MM.1S (cell line): ENCODE measurements around the gene ZFAND2A.
A peak's percentile ranks its signal among the peaks of the same experiment; 100 is the strongest.
"Not testable (repeated sequence)": the region's sequence is repeated elsewhere in the genome, so short reads cannot be mapped to it uniquely, and the experiment has no call there.

ENCODE experiments used
- DNase-seq: peaks from one replicate; pipeline ENCODE4 v3.0.0-alpha.2; 2015
- H2AFZ ChIP-seq: fragments of 300-600 bp; sonication (generic); 2 replicates; pipeline ENCODE4 v1.6.0; 2016; ENCODE audit warnings: antibody characterized with exemption, low read length
- H3F3A ChIP-seq: fragments of 300-600 bp; sonication (generic); 2 replicates; pipeline ENCODE4 v1.6.1; 2016; ENCODE audit warnings: mild to moderate bottlenecking, antibody characterized with exemption, low read length, moderate library complexity, mixed read lengths; ENCODE audit not compliant: insufficient read depth
- H3K27ac ChIP-seq: fragments of 300-600 bp; sonication (generic); 2 replicates; pipeline ENCODE4 v1.5.1; 2016; ENCODE audit warnings: mild to moderate bottlenecking, low read length
- H3K27me3 ChIP-seq: fragments of 300-600 bp; sonication (generic); replicated peaks from 2 replicates; pipeline ENCODE4 v1.6.0; 2016; ENCODE audit warnings: low read length; ENCODE audit not compliant: insufficient read depth
- H3K36me3 ChIP-seq: fragments of 300-600 bp; sonication (generic); replicated peaks from 2 replicates; pipeline ENCODE4 v1.6.1; 2016; ENCODE audit warnings: mild to moderate bottlenecking, low read length, mixed read lengths; ENCODE audit not compliant: insufficient read depth
- H3K4me1 ChIP-seq: fragments of 300-600 bp; sonication (generic); 2 replicates; pipeline ENCODE4 v1.6.1; 2016; ENCODE audit warnings: low read length, mixed read lengths
- H3K4me2 ChIP-seq: fragments of 300-600 bp; sonication (generic); 2 replicates; pipeline ENCODE4 v1.6.0; 2016; ENCODE audit warnings: low read depth, low read length
- H3K4me3 ChIP-seq: fragments of 300-600 bp; sonication (generic); 2 replicates; pipeline ENCODE4 v1.5.1; 2016; ENCODE audit warnings: low read length, mixed read lengths
- H3K79me2 ChIP-seq: fragments of 300-600 bp; sonication (generic); 2 replicates; pipeline ENCODE4 v1.6.1; 2016; ENCODE audit warnings: mixed run types, low read length, mixed read lengths
- H3K9ac ChIP-seq: fragments of 300-600 bp; sonication (generic); 2 replicates; pipeline ENCODE4 v1.6.1; 2016; ENCODE audit warnings: low read length, mixed read lengths
- H3K9me2 ChIP-seq: fragments of 300-600 bp; sonication (generic); replicated peaks from 2 replicates; pipeline ENCODE4 v1.6.1; 2016; ENCODE audit warnings: mild to moderate bottlenecking, low read length, mixed read lengths; ENCODE audit not compliant: insufficient read depth
- H3K9me3 ChIP-seq: fragments of 300-600 bp; sonication (generic); replicated peaks from 2 replicates; pipeline ENCODE4 v1.6.1; 2016; ENCODE audit warnings: mild to moderate bottlenecking, low read length, mixed read lengths; ENCODE audit not compliant: insufficient read depth
- H4K20me1 ChIP-seq: fragments of 300-600 bp; sonication (generic); 2 replicates; pipeline ENCODE4 v1.6.1; 2016; ENCODE audit warnings: mild to moderate bottlenecking, low read length, moderate library complexity, mixed read lengths; ENCODE audit not compliant: insufficient read depth
- EZH2 ChIP-seq: fragments of 300-600 bp; sonication (generic); optimal IDR thresholded peaks from 2 replicates; pipeline ENCODE3; 2017; ENCODE audit warnings: low read depth, mild to moderate bottlenecking, antibody characterized with exemption, low read length, mixed read lengths
- EZH2phosphoT487 ChIP-seq: fragments of 300-600 bp; sonication (generic); IDR thresholded peaks from 2 replicates; pipeline ENCODE4 v1.6.1; 2018; ENCODE audit warnings: antibody characterized with exemption, low read length
- TF ChIP-seq, protein P1 (sequence below): fragments of 300-600 bp; sonication (generic); IDR thresholded peaks from 2 replicates; pipeline ENCODE4 v1.5.1; 2016; ENCODE audit warnings: antibody characterized with exemption, low read length, mixed read lengths

Gene ZFAND2A

DNA sequence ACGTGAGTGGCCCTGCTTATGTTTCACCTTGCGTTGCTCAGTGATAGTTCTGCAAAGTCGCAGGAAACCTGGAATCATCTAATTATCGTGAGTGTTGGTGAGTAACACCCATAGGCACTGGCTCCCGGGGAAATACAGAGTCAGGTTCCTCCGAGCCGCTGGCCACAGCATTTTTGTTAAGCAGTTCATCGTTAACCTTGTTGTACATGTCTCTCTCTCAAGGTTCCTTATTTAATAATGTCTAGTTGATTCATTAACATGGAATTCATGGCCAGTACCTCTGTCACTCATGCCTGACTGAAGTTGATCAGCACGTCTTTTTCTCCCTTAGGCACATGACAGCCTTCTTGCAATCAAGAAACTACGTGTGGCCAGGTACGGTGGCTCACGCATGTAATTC, 3.1 kb upstream of the ZFAND2A start:
- Histone ChIP-seq H3K27me3 (no peaks in the 10 kb centered on the region), H3K27ac (no peak overlapping the region), H3K9me2 (no peaks in the 10 kb centered on the region), H3K9ac (no peak overlapping the region), H2AFZ (no peak overlapping the region), H3K36me3 (no peaks in the 10 kb centered on the region), H3K4me1 (peaks cover 3% of the 10 kb centered on the region; the same call in 1 of the 2 replicates), H3F3A (no peaks in the 10 kb centered on the region), H3K4me3 (no peak overlapping the region), H3K4me2 (no peak overlapping the region), H4K20me1 (no peaks in the 10 kb centered on the region), H3K9me3 (no peaks in the 10 kb centered on the region), H3K79me2 (peaks cover 25% of the 10 kb centered on the region)
- DNase-seq, result no peak
- TF ChIP-seq EZH2 (no peak), EZH2phosphoT487 (no peak)

GRCh38 chr7:1160670-1161021, 650 bp upstream of the ZFAND2A start:
- peak overlapping the region; percentile 35 for H2AFZ ChIP-seq
- H3K79me2 ChIP-seq, result peaks cover 45% of the 10 kb centered on the region
- no peaks in the 10 kb centered on the region for H3F3A ChIP-seq
- no peaks in the 10 kb centered on the region; the same call in none of the 2 replicates for H3K36me3 ChIP-seq
- no peaks in the 10 kb centered on the region for H3K9me2 ChIP-seq
- DNase-seq, result peak; percentile 13
- no peaks in the 10 kb centered on the region for H3K27me3 ChIP-seq
- H3K27ac ChIP-seq, result peak overlapping the region; percentile 75
- H4K20me1 ChIP-seq, result no peaks in the 10 kb centered on the region
- H3K4me1 ChIP-seq, result peaks cover 3% of the 10 kb centered on the region; the same call in 1 of the 2 replicates
- H3K4me2 ChIP-seq, result peak overlapping the region; percentile 88
- no peaks in the 10 kb centered on the region for H3K9me3 ChIP-seq
- peak overlapping the region; percentile 86 for H3K4me3 ChIP-seq
- H3K9ac ChIP-seq, result peak overlapping the region; percentile 100
- no peak for TF ChIP-seq EZH2

DNA sequence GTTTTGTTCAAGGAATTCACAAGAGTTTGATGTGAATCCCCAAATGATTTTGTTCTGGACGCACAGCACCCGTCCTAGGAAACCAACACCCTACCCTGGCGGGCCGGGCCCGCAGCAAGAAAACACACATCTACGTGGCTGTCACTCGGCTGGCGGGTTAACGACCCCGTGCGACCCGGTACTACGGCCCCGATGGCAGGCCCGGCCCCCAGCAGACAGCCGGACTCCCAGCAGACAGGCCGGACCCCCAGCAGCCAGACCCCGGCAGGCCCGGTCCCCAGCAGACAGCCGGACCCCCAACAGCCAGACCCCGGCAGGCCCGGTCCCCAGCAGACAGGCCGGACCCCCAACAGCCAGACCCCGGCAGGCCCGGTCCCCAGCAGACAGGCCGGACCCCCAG, 765 bp downstream of the ZFAND2A start:
- H3K27ac ChIP-seq, H3K36me3 ChIP-seq: not testable (repeated sequence)

DNA sequence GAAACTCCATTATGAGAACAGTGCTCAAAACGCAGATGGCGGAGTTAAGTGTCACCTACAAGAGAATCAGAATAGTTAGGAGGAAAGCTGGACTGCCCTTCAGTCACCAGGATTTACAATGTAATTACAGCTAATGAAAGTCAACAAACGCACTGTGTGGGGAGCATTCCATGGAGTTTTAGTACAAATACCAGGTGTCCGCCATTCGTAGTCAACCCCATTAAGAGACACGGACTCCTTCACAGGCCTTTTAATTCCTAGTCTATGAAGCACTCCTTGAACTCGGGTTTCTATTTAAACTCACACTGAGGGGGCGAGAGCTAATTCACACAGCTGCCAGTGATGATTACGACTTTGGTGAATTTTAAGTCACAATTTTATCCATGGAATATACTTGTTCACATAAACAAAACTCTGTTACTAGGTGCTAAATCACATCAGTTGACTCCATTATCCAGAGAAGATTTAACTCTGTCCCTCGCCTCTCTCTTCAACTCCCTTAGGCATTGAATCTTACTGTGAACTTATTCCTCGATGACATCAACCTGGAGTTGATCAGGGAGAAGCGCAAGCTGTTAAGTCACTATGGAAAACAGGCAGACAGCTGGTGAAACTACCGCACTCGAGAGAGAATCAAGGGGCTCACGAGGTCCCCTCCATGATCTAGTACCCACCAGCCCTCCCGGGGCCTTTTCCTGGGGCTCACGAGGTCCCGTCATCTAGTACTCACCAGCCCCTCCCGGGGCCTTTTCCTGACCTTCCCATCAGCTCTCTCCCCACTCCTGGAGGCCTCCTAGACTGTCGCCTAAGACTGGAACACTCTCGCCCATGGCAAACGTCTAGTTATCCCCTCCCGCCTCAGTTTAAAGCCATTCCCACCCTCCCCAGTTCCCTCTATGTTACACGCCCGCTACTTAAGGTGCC, 1.5 kb downstream of the ZFAND2A start:
- peak overlapping the region; percentile 73 for H3K4me3 ChIP-seq
- peaks cover 59% of the 10 kb centered on the region for H3K79me2 ChIP-seq
- H3K9me3 ChIP-seq, result no peaks in the 10 kb centered on the region
- DNase-seq, result no peak
- peaks cover 4% of the 10 kb centered on the region for H3K36me3 ChIP-seq
- TF ChIP-seq EZH2 (no peak), EZH2phosphoT487 (no peak)
- TF ChIP-seq, protein P1, sequence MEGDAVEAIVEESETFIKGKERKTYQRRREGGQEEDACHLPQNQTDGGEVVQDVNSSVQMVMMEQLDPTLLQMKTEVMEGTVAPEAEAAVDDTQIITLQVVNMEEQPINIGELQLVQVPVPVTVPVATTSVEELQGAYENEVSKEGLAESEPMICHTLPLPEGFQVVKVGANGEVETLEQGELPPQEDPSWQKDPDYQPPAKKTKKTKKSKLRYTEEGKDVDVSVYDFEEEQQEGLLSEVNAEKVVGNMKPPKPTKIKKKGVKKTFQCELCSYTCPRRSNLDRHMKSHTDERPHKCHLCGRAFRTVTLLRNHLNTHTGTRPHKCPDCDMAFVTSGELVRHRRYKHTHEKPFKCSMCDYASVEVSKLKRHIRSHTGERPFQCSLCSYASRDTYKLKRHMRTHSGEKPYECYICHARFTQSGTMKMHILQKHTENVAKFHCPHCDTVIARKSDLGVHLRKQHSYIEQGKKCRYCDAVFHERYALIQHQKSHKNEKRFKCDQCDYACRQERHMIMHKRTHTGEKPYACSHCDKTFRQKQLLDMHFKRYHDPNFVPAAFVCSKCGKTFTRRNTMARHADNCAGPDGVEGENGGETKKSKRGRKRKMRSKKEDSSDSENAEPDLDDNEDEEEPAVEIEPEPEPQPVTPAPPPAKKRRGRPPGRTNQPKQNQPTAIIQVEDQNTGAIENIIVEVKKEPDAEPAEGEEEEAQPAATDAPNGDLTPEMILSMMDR, result no peak
- H4K20me1 ChIP-seq, result no peaks in the 10 kb centered on the region
- H3K27me3 ChIP-seq, result no peaks in the 10 kb centered on the region
- peaks cover 3% of the 10 kb centered on the region; the same call in 1 of the 2 replicates for H3K4me1 ChIP-seq
- H3F3A ChIP-seq, result no peaks in the 10 kb centered on the region
- H2AFZ ChIP-seq, result no peak overlapping the region
- H3K27ac ChIP-seq, result no peak overlapping the region
- peak overlapping the region; percentile 96 for H3K4me2 ChIP-seq
- H3K9me2 ChIP-seq, result no peaks in the 10 kb centered on the region
- H3K9ac ChIP-seq, result peak overlapping the region; percentile 71; the same call in 1 of the 2 replicates

More for the DNA sequence above, 765 bp downstream of the ZFAND2A start:
- not testable (repeated sequence) for H3K27me3 ChIP-seq, H3F3A ChIP-seq, H3K9me3 ChIP-seq, H3K9me2 ChIP-seq, H3K4me1 ChIP-seq, DNase-seq, H4K20me1 ChIP-seq, H2AFZ ChIP-seq
- peaks cover 57% of the 10 kb centered on the region for H3K79me2 ChIP-seq
- H3K9ac ChIP-seq, result peak overlapping the region; percentile 71
- H3K4me2 ChIP-seq, result peak overlapping the region; percentile 96
- H3K4me3 ChIP-seq, result peak overlapping the region; percentile 73
